ENCODE data around the gene ZNF687.

DNA sequence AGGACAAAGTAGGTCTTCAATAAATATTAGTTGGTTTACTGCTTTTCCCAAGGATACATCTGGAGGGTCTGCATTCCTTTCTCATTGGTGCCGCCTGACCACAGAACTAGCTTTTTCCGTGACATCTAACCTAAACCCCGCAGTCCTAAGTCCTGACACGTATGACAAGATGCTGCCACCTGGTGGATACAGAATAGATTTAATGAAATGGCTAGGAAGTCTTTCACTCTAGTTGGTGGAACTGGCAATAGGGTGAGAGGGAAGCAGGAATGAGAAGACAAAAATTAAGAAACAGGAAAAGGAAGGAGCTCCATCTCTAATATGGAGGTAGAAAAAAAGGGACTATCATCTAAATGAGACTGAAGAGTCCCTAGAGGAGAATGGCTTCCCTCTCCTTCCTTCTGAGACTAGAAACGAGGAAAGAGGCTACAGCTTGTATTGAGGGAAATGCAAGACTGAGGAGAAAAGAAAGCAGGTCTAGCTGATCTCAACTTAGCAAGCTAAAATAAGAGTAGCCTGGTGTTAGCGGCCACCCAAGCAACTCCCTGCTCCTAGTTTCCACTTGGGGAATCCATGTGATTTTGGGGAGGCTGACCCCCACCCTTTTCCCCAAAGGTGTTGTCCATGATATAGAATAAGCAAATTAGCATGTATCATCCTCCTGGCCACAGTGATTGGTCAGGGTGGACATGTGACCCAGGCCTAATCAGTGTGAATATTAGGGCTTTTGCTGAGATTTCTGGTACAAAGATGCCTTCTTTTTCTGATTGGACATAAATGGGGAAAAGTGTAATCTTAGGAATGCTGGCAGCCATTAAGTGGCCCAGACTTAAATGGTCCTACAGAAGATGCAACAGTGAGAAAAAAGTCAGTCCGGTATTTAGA, 59.0 kb downstream of the ZNF687 start:
- TF ChIP-seq, protein P1, sequence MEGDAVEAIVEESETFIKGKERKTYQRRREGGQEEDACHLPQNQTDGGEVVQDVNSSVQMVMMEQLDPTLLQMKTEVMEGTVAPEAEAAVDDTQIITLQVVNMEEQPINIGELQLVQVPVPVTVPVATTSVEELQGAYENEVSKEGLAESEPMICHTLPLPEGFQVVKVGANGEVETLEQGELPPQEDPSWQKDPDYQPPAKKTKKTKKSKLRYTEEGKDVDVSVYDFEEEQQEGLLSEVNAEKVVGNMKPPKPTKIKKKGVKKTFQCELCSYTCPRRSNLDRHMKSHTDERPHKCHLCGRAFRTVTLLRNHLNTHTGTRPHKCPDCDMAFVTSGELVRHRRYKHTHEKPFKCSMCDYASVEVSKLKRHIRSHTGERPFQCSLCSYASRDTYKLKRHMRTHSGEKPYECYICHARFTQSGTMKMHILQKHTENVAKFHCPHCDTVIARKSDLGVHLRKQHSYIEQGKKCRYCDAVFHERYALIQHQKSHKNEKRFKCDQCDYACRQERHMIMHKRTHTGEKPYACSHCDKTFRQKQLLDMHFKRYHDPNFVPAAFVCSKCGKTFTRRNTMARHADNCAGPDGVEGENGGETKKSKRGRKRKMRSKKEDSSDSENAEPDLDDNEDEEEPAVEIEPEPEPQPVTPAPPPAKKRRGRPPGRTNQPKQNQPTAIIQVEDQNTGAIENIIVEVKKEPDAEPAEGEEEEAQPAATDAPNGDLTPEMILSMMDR (IDR thresholded peaks at IDR 0.05) = peak; percentile 66 to 92 (median 81)
- no peak for TF ChIP-seq POLR2A (IDR thresholded peaks at IDR 0.05)
